OCI-LY7 (cell line): ENCODE results near the gene CFAP90. TPM values are rescaled to one million over a fixed set of nuclear protein-coding genes. Genes with fewer than 3 reads are reported as not detected.

Source experiments
- BruUV-seq: library from RNA; stranded (reverse); fragments of 400-500 nt; replicated peaks from 2 replicates; lab custom pipeline; 2021; lab: Mats Ljungman, UMichigan
- CTCF ChIA-PET: fragments of 300-600 bp; sonication (Branson Sonifier 250); formaldehyde crosslinking; loops from one replicate; lab custom pipeline; 2022; ENCODE audit warnings: antibody characterized with exemption; ENCODE audit not compliant: unreplicated experiment; lab: Charles Lee
- POLR2A ChIA-PET: fragments of 300-600 bp; sonication (Branson Sonifier 250); formaldehyde crosslinking; loops from one replicate; lab custom pipeline; 2022; ENCODE audit warnings: antibody characterized with exemption; lab: Charles Lee
- DNase-seq: peaks from one replicate; pipeline ENCODE4 v3.0.0-alpha.2; 2015; ENCODE audit warnings: low spot score
- H2AFZ ChIP-seq: fragments of 200-600 bp; sonication (generic), shearing (Covaris generic); 2 replicates; pipeline ENCODE4 v1.6.1; 2014; ENCODE audit warnings: mild to moderate bottlenecking, antibody characterized with exemption, low read length, moderate library complexity
- H3K27ac ChIP-seq: fragments of 200-600 bp; sonication (generic); 2 replicates; pipeline ENCODE4 v1.5.1; 2014; ENCODE audit warnings: mixed run types, low read depth, mild to moderate bottlenecking, moderate library complexity, low read length, inconsistent platforms; ENCODE audit not compliant: poor library complexity, severe bottlenecking
- H3K36me3 ChIP-seq: fragments of 200-600 bp; sonication (generic); 2 replicates; pipeline ENCODE4 v1.6.1; 2014; ENCODE audit warnings: mild to moderate bottlenecking, antibody characterized with exemption, low read length, moderate library complexity, mixed read lengths; ENCODE audit not compliant: insufficient read depth
- H3K4me1 ChIP-seq: fragments of 200-600 bp; sonication (generic); 2 replicates; pipeline ENCODE4 v1.5.1; 2014; ENCODE audit warnings: mild to moderate bottlenecking, low read length; ENCODE audit not compliant: insufficient read depth, poor library complexity, severe bottlenecking
- H3K4me2 ChIP-seq: fragments of 200-600 bp; sonication (generic); 2 replicates; pipeline ENCODE4 v1.6.1; 2014; ENCODE audit warnings: mild to moderate bottlenecking, low read length
- H3K4me3 ChIP-seq: fragments of 200-600 bp; sonication (generic); 2 replicates; pipeline ENCODE4 v1.5.1; 2014; ENCODE audit warnings: mild to moderate bottlenecking, low read depth, low read length; ENCODE audit not compliant: poor library complexity, severe bottlenecking
- H3K79me2 ChIP-seq: fragments of 200-600 bp; sonication (generic); 2 replicates; pipeline ENCODE4 v1.6.1; 2016; ENCODE audit warnings: low read depth, mild to moderate bottlenecking, low read length, moderate library complexity, mixed read lengths; ENCODE audit not compliant: insufficient read depth
- H3K9me2 ChIP-seq: fragments of 200-600 bp; sonication (generic); 2 replicates; pipeline ENCODE4 v1.6.1; 2016; ENCODE audit warnings: mild to moderate bottlenecking, low read length, mixed read lengths; ENCODE audit not compliant: insufficient read depth
- H3K9me3 ChIP-seq: fragments of 200-600 bp; sonication (generic); 2 replicates; pipeline ENCODE4 v1.6.1; 2014; ENCODE audit warnings: mild to moderate bottlenecking, mixed run types, low read length, mixed read lengths
- H4K20me1 ChIP-seq: fragments of 200-600 bp; sonication (generic); 2 replicates; pipeline ENCODE4 v1.6.1; 2014; ENCODE audit warnings: mild to moderate bottlenecking, antibody characterized with exemption, low read length, moderate library complexity, mixed read lengths; ENCODE audit not compliant: insufficient read depth
- EZH2phosphoT487 ChIP-seq: fragments of 200-600 bp; sonication (generic); IDR thresholded peaks from 2 replicates; pipeline ENCODE4 v1.6.1; 2018; ENCODE audit warnings: low read depth, borderline replicate concordance, mild to moderate bottlenecking, mixed run types, antibody characterized with exemption, low read length, moderate library complexity, mixed read lengths
- intact Hi-C: fragments of 100-400 bp; cut with micrococcal nuclease; formaldehyde crosslinking; loops from one replicate; pipeline ENCODE4 v1.10.0; 2022; ENCODE audit not compliant: unreplicated experiment
- total RNA-seq, 2 experiments: library from RNA; depleted of rRNA in 1 of 2; stranded (reverse); fragments of >200 nt in 1 of 2; shearing (Covaris generic) in 1 of 2; gene quantifications; 2 replicates each; pipeline ENCODE4 v1.2.3, GENCODE V29; 2014 to 2022
- TF ChIP-seq, protein P1 (sequence below): fragments of 200-600 bp; sonication (generic); conservative IDR thresholded peaks from 2 replicates; pipeline ENCODE4 v1.5.1; 2014; ENCODE audit warnings: mild to moderate bottlenecking, antibody characterized with exemption, low read length, moderate library complexity, mixed read lengths

The CFAP90 gene
- total RNA-seq, 2 experiments from 2014 or later = not detected

DNA sequence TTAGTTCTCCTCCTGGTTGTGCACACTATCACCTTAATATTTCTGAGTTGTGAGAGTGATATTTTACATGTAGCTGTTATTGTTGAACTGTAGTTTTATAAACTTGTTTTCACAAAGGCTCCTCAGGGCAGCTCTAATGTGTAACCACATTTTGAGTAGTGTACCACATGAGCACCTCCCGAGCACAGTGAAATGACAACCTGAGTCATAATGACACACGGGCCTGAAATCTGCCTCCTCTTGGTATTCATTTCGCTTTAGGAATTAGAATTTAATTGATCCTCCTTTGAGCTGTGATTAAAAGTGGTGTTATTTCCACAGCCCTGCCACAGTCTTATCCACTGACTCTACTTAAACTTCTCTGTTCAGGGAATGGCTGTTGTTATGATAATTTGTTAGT, 25.9 kb upstream of the CFAP90 start:
- peaks cover 21% of the 10 kb centered on the region for H3K4me1 ChIP-seq
- no peak overlapping the region for H3K4me3 ChIP-seq
- H3K36me3 ChIP-seq = peaks cover 98% of the 10 kb centered on the region
- no TSS peak for BruUV-seq
- no peaks in the 10 kb centered on the region for H3K9me2 ChIP-seq
- no peak for DNase-seq
- no peak overlapping the region for H3K4me2 ChIP-seq
- no peak for TF ChIP-seq EZH2phosphoT487
- TF ChIP-seq, protein P1, sequence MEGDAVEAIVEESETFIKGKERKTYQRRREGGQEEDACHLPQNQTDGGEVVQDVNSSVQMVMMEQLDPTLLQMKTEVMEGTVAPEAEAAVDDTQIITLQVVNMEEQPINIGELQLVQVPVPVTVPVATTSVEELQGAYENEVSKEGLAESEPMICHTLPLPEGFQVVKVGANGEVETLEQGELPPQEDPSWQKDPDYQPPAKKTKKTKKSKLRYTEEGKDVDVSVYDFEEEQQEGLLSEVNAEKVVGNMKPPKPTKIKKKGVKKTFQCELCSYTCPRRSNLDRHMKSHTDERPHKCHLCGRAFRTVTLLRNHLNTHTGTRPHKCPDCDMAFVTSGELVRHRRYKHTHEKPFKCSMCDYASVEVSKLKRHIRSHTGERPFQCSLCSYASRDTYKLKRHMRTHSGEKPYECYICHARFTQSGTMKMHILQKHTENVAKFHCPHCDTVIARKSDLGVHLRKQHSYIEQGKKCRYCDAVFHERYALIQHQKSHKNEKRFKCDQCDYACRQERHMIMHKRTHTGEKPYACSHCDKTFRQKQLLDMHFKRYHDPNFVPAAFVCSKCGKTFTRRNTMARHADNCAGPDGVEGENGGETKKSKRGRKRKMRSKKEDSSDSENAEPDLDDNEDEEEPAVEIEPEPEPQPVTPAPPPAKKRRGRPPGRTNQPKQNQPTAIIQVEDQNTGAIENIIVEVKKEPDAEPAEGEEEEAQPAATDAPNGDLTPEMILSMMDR = no peak
- H2AFZ ChIP-seq = no peak overlapping the region
- ChIA-PET POLR2A (no interaction called here), CTCF (interaction anchor here (2.4 kb wide), 1 partner anchor 10 kb away, joined by 6 read pairs; no protein-coding TSS in a partner anchor)
- H3K79me2 ChIP-seq = peaks cover 34% of the 10 kb centered on the region
- H3K27ac ChIP-seq = no peak overlapping the region
- H3K9me3 ChIP-seq = no peaks in the 10 kb centered on the region
- intact Hi-C loops = no loop called here
- H4K20me1 ChIP-seq = peaks cover 12% of the 10 kb centered on the region

DNA sequence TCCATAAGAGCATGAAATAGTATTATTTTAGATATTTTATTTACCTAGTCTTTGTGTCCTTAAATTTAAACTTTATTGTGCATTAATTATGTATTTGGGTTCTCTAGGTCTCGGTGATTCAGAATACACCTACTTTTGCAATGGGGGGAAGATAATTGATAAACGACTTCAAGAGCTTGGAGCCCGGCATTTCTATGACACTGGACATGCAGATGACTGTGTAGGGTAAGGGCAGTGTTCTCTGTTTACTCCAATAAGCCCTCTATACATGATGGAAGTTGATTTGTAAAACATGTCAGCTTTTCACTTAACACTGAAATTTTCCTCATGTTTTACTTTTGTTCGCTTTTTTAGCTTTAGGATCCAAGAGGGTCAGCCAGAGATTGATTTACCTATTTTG, 24.2 kb upstream of the CFAP90 start:
- no peak for TF ChIP-seq EZH2phosphoT487
- Histone ChIP-seq H3K9me2 (no peaks in the 10 kb centered on the region), H2AFZ (no peak overlapping the region), H3K4me1 (peaks cover 37% of the 10 kb centered on the region), H3K4me3 (no peak overlapping the region), H3K4me2 (no peak overlapping the region), H3K79me2 (peaks cover 51% of the 10 kb centered on the region), H3K9me3 (no peaks in the 10 kb centered on the region), H3K27ac (no peak overlapping the region), H3K36me3 (peaks cover 94% of the 10 kb centered on the region), H4K20me1 (peaks cover 29% of the 10 kb centered on the region)
- CTCF ChIA-PET = interaction anchor here (1.2 kb wide), 1 partner anchor 15 kb away, joined by 3 read pairs; no protein-coding TSS in a partner anchor
- intact Hi-C loops = no loop called here
- no peak for DNase-seq
- no TSS peak for BruUV-seq
- POLR2A ChIA-PET = interaction anchor here (1.2 kb wide), 1 partner anchor 11 kb away, joined by 3 read pairs; no protein-coding TSS in a partner anchor

DNA sequence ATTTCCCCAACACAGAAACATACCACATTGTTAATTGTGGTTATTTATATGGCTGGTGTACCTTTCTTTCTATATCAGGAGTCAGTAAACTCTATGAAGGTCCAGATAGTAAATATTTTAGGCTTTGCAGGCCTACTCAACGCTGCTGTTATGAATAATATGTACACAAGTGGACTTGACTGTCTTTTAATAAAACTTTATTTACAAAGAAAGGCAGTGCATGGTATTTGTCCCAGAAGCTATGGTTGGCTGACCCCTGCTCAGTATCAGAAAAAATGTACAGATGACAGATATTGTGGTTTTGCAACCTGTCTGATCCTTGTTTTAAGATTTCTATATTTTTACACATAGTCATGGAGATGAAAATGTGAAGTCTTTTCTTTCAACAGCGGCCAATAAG, 23.7 kb upstream of the CFAP90 start:
- Histone ChIP-seq H3K27ac (no peak overlapping the region), H3K9me2 (no peaks in the 10 kb centered on the region), H3K4me2 (no peak overlapping the region), H3K4me1 (peaks cover 37% of the 10 kb centered on the region), H3K9me3 (no peaks in the 10 kb centered on the region), H3K36me3 (peaks cover 89% of the 10 kb centered on the region), H2AFZ (no peak overlapping the region), H4K20me1 (peaks cover 33% of the 10 kb centered on the region), H3K4me3 (no peak overlapping the region), H3K79me2 (peaks cover 56% of the 10 kb centered on the region)
- DNase-seq = no peak
- CTCF ChIA-PET = interaction anchor here (1.2 kb wide), 1 partner anchor 14 kb away, joined by 3 read pairs; no protein-coding TSS in a partner anchor
- intact Hi-C loops = no loop called here
- POLR2A ChIA-PET = interaction anchor here (0.8 to 1.2 kb wide), 2 partner anchors 11 to 13 kb away, joined by 3 to 7 read pairs; no protein-coding TSS in a partner anchor
- TF ChIP-seq EZH2phosphoT487 = no peak
- BruUV-seq = no TSS peak
